ENCODE measurements around the gene SEMA3A.

DNA sequence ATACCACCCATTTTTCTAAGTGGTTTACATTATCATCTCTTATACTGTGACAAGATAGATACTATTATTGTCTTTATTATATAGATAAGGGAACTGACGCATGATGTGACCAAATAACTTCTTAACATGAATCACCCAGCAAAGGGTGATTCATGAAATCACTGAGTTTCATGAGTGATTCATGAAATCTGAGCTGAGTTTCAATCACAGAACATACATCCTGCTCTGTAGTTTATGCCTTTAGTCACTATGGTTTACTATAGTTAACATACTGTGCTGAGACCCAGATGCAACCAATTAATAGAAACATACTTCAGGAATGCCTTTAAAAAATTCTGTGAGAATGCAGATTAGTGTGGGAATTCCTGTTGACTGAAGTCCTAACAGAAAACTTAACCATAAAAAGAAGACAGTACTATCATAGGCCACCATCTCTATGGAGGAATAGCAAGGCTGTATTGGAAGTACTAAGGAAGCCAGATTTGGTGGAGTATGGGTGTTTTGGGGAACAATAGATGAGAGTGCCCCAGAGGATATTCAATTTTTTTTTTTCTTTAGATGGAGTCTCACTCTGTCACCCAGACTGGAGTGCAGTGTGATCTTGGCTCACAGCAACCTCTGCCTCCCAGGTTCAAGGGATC lies 43.1 kb upstream of the SEMA3A start:
- TF ChIP-seq POLR2AphosphoS5 (IDR thresholded peaks at IDR 0.05; ENCODE audit: low read depth, low read length) (no peak), TCF7L2 (IDR thresholded peaks at IDR 0.05; ENCODE audit: low read depth, low read length) (no peak)
- TF ChIP-seq, protein P1, sequence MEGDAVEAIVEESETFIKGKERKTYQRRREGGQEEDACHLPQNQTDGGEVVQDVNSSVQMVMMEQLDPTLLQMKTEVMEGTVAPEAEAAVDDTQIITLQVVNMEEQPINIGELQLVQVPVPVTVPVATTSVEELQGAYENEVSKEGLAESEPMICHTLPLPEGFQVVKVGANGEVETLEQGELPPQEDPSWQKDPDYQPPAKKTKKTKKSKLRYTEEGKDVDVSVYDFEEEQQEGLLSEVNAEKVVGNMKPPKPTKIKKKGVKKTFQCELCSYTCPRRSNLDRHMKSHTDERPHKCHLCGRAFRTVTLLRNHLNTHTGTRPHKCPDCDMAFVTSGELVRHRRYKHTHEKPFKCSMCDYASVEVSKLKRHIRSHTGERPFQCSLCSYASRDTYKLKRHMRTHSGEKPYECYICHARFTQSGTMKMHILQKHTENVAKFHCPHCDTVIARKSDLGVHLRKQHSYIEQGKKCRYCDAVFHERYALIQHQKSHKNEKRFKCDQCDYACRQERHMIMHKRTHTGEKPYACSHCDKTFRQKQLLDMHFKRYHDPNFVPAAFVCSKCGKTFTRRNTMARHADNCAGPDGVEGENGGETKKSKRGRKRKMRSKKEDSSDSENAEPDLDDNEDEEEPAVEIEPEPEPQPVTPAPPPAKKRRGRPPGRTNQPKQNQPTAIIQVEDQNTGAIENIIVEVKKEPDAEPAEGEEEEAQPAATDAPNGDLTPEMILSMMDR (IDR thresholded peaks at IDR 0.05): no peak
- TF ChIP-seq, protein P2, sequence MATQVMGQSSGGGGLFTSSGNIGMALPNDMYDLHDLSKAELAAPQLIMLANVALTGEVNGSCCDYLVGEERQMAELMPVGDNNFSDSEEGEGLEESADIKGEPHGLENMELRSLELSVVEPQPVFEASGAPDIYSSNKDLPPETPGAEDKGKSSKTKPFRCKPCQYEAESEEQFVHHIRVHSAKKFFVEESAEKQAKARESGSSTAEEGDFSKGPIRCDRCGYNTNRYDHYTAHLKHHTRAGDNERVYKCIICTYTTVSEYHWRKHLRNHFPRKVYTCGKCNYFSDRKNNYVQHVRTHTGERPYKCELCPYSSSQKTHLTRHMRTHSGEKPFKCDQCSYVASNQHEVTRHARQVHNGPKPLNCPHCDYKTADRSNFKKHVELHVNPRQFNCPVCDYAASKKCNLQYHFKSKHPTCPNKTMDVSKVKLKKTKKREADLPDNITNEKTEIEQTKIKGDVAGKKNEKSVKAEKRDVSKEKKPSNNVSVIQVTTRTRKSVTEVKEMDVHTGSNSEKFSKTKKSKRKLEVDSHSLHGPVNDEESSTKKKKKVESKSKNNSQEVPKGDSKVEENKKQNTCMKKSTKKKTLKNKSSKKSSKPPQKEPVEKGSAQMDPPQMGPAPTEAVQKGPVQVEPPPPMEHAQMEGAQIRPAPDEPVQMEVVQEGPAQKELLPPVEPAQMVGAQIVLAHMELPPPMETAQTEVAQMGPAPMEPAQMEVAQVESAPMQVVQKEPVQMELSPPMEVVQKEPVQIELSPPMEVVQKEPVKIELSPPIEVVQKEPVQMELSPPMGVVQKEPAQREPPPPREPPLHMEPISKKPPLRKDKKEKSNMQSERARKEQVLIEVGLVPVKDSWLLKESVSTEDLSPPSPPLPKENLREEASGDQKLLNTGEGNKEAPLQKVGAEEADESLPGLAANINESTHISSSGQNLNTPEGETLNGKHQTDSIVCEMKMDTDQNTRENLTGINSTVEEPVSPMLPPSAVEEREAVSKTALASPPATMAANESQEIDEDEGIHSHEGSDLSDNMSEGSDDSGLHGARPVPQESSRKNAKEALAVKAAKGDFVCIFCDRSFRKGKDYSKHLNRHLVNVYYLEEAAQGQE (IDR thresholded peaks at IDR 0.05; ENCODE audit: insufficient read depth in 1 of 2, low read depth in 2 of 2, low read length in 1 of 2): no peak

Data from Panc1 (cell line).